GM19193 (cell line): ENCODE measurements around the gene MCU.

Source experiments
- POLR2A ChIP-seq: IDR thresholded peaks from 4 replicates; pipeline ENCODE4 v1.6.1; 2011; ENCODE audit not compliant: insufficient read depth, insufficient read length; ENCODE audit errors: extremely low read depth

The MCU gene

DNA sequence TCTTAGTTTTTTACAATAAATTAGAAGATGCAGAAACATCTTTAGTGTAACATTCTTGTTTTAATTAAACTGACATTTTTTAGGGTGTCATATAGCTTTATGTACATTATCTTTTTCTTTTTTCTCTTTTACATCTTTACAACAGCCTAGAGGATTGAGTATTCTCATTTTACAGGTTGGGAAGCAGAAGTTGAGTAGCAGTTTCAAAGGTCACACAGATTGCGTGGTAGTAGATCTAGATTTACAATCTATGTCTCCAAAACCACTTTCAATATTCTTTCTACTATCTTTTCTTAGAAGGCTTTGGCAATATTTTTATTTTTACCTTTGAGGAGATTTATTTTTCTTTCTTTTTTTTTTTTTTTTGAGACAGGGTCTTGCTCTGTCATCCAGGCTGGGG is 18.7 kb upstream of the MCU start:
- TF ChIP-seq POLR2A: no peak

- TF ChIP-seq POLR2A: no peak
Observed at GRCh38 chr10:72679838-72680241, 12.1 kb upstream of the MCU start.

DNA sequence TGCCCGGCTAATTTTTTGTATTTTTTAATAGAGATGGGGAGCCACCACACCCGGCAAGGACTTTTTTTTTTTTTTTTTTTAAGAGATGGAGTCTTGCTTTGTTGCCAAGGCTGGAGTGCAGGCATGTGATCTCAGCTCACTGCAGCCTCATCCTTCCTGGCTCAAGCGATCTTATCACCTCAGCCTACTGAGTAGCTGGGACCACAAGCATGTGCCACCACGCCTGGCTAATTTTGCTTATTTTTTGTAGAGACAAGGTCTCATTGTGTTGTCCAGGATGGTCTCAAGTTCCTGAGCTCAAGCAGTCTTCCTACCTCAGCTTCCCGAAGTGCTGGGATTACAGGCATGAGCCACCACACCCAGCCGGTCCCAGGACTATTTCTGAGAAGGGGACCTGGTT is 9.3 kb upstream of the MCU start:
- no peak for TF ChIP-seq POLR2A

GRCh38 chr10:72685264-72685921 is 6.5 kb upstream of the MCU start:
- no peak for TF ChIP-seq POLR2A

- TF ChIP-seq POLR2A: no peak
Observed at GRCh38 chr10:72687035-72687434, 4.9 kb upstream of the MCU start.

DNA sequence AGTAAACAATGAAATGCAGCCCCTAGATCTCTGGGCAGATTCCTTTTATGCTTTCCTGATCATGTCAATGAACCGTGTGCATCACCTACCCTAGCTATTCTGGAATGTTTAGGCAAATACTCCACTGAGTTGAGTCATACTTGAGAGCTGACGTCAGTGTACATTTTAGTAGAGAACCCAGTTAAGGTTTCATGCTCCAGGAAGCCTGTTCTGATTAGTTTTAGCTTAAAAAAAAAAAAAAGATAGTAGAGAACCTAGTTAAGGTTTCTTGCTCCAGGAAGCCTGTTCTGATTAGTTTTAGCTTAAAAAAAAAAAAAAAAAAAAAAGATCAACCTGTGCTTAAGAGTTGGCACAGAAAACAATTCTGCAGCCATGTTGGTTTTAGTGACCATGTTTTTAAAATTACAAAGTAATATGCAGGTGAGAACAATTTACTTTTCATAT is 3.7 kb upstream of the MCU start:
- TF ChIP-seq POLR2A: no peak

DNA sequence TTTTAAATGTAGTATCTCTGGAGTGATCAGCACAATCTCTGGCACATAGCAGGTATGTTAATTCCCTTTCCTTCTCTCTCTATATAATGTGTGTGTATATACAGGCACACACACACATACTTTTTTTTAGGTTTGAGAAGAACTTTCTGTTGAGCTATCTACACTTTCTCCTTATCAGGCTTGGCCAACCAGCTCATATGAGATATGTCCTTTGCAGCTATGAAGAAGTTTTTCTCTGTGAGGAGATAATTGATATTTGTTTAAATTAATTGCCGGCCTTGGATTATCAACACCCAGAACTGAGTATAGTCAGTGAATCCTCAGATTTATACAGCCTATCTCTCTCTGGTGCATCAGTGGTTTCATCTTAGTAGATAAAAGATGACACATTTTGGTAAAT is 2.3 kb upstream of the MCU start:
- no peak for TF ChIP-seq POLR2A

DNA sequence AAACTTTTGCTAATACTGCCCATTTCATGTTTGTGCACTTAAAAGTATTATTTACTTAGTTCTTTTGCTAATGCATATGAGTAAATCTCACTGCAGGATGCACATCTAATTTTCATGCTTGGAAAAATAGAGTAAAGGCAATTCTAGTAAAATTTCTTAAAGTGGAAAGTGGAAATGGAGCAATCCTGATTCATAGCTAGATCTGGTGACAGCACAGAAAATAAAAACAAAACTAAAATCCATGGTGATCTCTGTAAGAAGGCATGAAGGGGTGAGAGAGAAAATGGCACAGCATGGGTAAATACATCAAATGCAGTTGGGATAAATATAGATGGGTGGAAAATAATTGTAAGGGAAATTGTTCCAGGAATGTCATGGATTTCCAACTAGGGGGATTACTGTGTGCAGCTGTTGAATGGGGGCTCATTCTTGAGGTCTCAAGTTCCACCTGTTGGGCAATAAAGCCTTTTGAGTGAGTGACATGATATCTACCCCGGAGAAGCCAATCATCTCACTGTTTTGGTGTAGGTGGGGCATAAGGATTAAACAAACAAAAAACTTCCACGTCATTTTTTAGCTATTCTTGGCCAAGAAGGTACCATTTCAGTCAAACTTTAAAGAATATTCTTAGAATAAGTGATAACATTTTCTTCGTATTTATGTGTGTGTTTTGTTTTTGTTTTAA is 1.7 kb upstream of the MCU start:
- no peak for TF ChIP-seq POLR2A

DNA sequence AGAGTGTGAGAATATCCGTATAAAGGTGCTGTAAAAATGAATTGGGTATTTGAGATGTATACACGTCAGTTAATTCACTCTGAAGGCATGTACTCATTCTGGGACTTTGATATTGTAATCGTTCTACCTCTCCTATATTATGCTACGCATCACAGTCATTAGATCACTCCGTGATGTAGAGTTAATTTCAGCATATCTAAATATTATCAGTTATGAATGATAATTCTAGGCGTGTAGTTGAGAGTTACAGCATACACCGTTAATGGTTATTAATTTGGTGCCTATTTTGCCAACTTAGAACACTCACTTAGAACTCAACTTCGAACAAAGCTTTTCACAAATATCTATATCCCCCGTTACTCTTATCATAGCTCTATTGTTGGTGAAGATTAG is 477 bp upstream of the MCU start:
- no peak for TF ChIP-seq POLR2A

GRCh38 chr10:72692744-72692993 is 726 bp downstream of the MCU start:
- no peak for TF ChIP-seq POLR2A

DNA sequence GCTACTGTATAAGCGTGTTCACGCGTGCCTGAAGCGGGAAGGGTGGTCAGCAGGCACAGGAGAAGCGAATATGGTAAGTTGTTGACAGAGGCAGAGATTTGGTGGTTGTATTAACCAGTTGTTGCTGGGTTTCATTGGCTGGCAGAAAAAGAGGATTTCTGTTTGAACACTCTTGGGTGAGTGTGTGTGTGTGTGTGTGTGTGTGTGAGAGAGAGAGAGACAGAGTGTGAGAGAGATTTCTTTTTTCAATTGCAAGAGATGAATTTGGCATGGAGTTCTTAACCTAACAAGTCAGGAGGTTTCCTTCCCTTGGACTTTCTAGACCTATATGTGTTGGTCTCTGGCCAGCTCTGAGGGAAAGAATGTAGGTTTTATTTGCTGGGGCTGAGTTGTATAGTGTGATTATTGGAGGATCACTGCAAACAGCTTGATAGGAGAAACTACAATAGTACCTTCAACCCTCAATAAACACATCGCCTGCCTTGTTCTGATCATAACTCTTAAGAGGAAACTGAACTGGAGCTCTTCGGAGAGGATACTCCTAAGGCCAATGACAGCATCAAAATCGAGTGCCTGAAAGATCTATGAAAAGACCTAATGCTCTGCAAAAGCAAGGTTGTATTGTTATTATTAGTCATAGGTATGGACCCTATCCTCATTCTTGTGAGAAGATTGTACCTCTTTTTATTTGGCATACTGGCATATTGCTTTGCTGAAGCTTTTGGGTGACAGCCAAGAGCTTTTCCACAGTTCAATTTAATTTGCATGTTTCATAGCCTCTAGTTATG is 1.2 kb downstream of the MCU start:
- TF ChIP-seq POLR2A: no peak

DNA sequence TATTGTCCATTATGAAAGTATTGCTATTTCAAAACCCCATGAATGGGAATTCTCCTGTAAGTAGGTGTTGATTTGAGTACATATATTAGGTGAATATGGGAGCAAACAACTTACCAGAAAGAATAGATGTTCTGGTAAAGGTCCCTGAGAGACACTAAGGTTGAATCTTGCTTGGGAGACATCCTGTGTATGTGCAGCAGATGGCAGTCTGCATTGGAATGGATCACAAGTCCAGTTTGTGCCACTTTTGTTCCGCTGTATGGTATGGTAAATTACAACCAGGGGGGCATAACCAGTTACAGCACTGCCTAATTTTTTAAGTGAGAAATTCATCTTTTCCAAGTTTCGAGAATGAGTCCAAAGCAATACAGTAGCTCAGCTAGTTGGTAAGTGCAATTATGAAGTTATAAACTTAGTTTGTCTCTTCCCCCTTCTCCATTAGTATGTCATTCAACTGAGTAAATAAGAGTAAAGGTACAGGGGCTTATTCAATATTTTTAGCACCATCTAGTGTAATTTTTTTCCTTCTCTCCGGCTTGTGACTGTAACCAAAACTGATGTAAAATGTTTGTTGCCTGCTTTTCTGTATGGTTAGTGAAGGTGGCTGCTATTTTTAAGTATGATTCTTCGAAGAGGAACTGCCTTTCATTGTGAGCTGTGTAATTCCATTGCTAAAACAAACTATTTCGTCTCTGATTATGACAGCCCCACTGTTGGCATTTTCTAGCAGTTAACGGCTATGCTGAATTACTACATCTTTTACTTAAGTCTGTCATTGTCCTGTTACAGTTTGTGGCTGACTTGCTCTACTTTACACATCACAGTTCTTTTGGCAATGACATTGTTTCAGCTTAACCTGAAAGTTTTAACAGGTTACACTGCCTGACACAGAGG is 2.8 kb downstream of the MCU start:
- TF ChIP-seq POLR2A: no peak

GRCh38 chr10:72695496-72695895 is 3.6 kb downstream of the MCU start:
- TF ChIP-seq POLR2A: no peak

- TF ChIP-seq POLR2A: no peak
Observed at GRCh38 chr10:72697716-72698115, 5.8 kb downstream of the MCU start.
